CD4-positive, alpha-beta T cell (primary cell): ENCODE measurements around the gene ENO4. TPM values are rescaled to one million over a fixed set of nuclear protein-coding genes. Genes with fewer than 3 reads are reported as not detected.

ENCODE experiments used
- ATAC-seq: fragments of 200-7000 bp; cut with Tn5 transposase; one replicate; pipeline ENCODE4 v1.10.0; 2022; ENCODE audit warnings: mild to moderate bottlenecking; ENCODE audit not compliant: poor library complexity
- CTCF ChIA-PET: fragments of 350-600 bp; sonication (Branson Sonifier 250); formaldehyde crosslinking; loops from one replicate; lab custom pipeline; 2021; ENCODE audit warnings: antibody characterized with exemption, inconsistent platforms; lab: Charles Lee
- POLR2A ChIA-PET: fragments of 350-600 bp; sonication (Branson Sonifier 250); formaldehyde crosslinking; loops from one replicate; lab custom pipeline; 2021; ENCODE audit warnings: antibody characterized with exemption, inconsistent platforms; lab: Charles Lee
- DNase-seq, 14 experiments: peaks; one replicate each; pipeline ENCODE4 v3.0.0-alpha.2; 2013 to 2020; ENCODE audit warnings: mixed read lengths in 2 of 14
- H3K27ac ChIP-seq, 2 donors: one replicate each; pipeline versions ENCODE4 v1.5.1 to v1.7.0; 2013; ENCODE audit warnings: low read length in 2 of 2, low read depth in 1 of 2, mild to moderate bottlenecking in 1 of 2
- H3K27me3 ChIP-seq, 2 experiments: 1 replicate in 1 of 2; 2 replicates in 1 of 2; pipeline versions ENCODE4 v1.6.1 to v1.7.0; 2013; ENCODE audit warnings: low read length in 2 of 2, control low read depth in 1 of 2, mild to moderate bottlenecking in 1 of 2, moderate library complexity in 1 of 2; ENCODE audit not compliant: insufficient read depth in 2 of 2, control insufficient read depth in 1 of 2
- H3K36me3 ChIP-seq: one replicate; pipeline ENCODE4 v1.6.1; 2013; ENCODE audit warnings: low read length, control low read depth; ENCODE audit not compliant: insufficient read depth
- H3K4me1 ChIP-seq: one replicate; pipeline ENCODE4 v1.6.1; 2013; ENCODE audit warnings: low read length, control low read depth; ENCODE audit not compliant: insufficient read depth
- H3K4me3 ChIP-seq: one replicate; pipeline ENCODE4 v1.5.1; 2013; ENCODE audit warnings: mild to moderate bottlenecking, low read length, moderate library complexity
- H3K9me3 ChIP-seq, 2 experiments: 1 replicate in 1 of 2; 2 replicates in 1 of 2; pipeline versions ENCODE4 v1.6.1 to v1.7.0; 2013; ENCODE audit warnings: low read length in 2 of 2, mild to moderate bottlenecking in 2 of 2, control low read depth in 1 of 2, moderate library complexity in 1 of 2; ENCODE audit not compliant: control insufficient read depth in 1 of 2, insufficient read depth in 1 of 2
- H3K27ac Mint-ChIP-seq: one replicate; pipeline ENCODE4 v1.8.0; 2020; ENCODE audit warnings: mixed read lengths
- H3K27me3 Mint-ChIP-seq: one replicate; pipeline ENCODE4 v1.8.0; 2021; ENCODE audit warnings: mixed read lengths
- H3K36me3 Mint-ChIP-seq: one replicate; pipeline ENCODE4 v1.8.0; 2021; ENCODE audit warnings: low read depth, mixed read lengths
- H3K4me1 Mint-ChIP-seq: one replicate; pipeline ENCODE4 v1.8.0; 2021; ENCODE audit warnings: low read depth, mixed read lengths
- H3K4me3 Mint-ChIP-seq: one replicate; pipeline ENCODE4 v1.8.0; 2020; ENCODE audit warnings: mild to moderate bottlenecking, mixed read lengths
- H3K9me3 Mint-ChIP-seq: one replicate; pipeline ENCODE4 v1.8.0; 2020; ENCODE audit warnings: mixed read lengths
- CTCF ChIP-seq: fragments of 200-600 bp; IDR thresholded peaks from one replicate; pipeline ENCODE4 v1.8.0; 2022; ENCODE audit warnings: antibody characterized with exemption, mild to moderate bottlenecking
- intact Hi-C, 2 experiments: fragments of 100-400 bp; cut with DNase I in 1 of 2; cut with micrococcal nuclease in 1 of 2; formaldehyde crosslinking; loops; one replicate each; pipeline versions ENCODE4 v1.15.1 to v1.9.0; 2023 to 2025; cut with DNase I, micrococcal nuclease
- total RNA-seq, 174 experiments: library from RNA in 2 of 174; stranded (reverse) in 2 of 174; gene quantifications; one replicate each; pipeline ENCODE4 v1.2.3 and lab custom pipeline; 2021 to 2026

Gene ENO4
- total RNA-seq, 2 experiments from 2014 or later: not detected

GRCh38 chr10:116828116-116828515 lies 21.2 kb upstream of the ENO4 start:
- intact Hi-C loops: no loop called here
- no peak overlapping the region for H3K4me3 ChIP-seq
- no peak overlapping the region for H3K27ac ChIP-seq
- H3K36me3 ChIP-seq: no peaks in the 10 kb centered on the region
- ATAC-seq (no peak), DNase-seq (no peak)
- H3K27me3 ChIP-seq: peaks cover 0 to 2% of the 10 kb centered on the region in 2 experiments
- peaks cover 12% of the 10 kb centered on the region for H3K27me3 Mint-ChIP-seq
- H3K36me3 Mint-ChIP-seq: no peaks in the 10 kb centered on the region
- no peak overlapping the region for H3K27ac Mint-ChIP-seq
- H3K9me3 Mint-ChIP-seq: no peaks in the 10 kb centered on the region
- no peak overlapping the region for H3K4me3 Mint-ChIP-seq
- ChIA-PET POLR2A (no interaction called here), CTCF (no interaction called here)
- H3K9me3 ChIP-seq: peaks cover 0 to 6% of the 10 kb centered on the region in 2 experiments
- no peaks in the 10 kb centered on the region for H3K4me1 Mint-ChIP-seq
- no peaks in the 10 kb centered on the region for H3K4me1 ChIP-seq
- no peak for TF ChIP-seq CTCF

GRCh38 chr10:116829711-116830110 lies 19.6 kb upstream of the ENO4 start:
- no peaks in the 10 kb centered on the region for H3K9me3 Mint-ChIP-seq
- no peak overlapping the region for H3K27ac ChIP-seq
- H3K27me3 Mint-ChIP-seq: no peaks in the 10 kb centered on the region
- no peaks in the 10 kb centered on the region for H3K36me3 Mint-ChIP-seq
- H3K4me1 Mint-ChIP-seq: no peaks in the 10 kb centered on the region
- DNase-seq: no peak
- no peak overlapping the region for H3K27ac Mint-ChIP-seq
- POLR2A ChIA-PET: no interaction called here
- H3K4me3 Mint-ChIP-seq: no peak overlapping the region
- no peak for TF ChIP-seq CTCF
- CTCF ChIA-PET: no interaction called here
- no peaks in the 10 kb centered on the region for H3K4me1 ChIP-seq
- intact Hi-C loops: no loop called here
- peaks cover 0 to 2% of the 10 kb centered on the region in 2 experiments for H3K27me3 ChIP-seq
- no peak overlapping the region for H3K4me3 ChIP-seq
- peaks cover 0 to 6% of the 10 kb centered on the region in 2 experiments for H3K9me3 ChIP-seq
- no peak for ATAC-seq
- H3K36me3 ChIP-seq: no peaks in the 10 kb centered on the region

GRCh38 chr10:116831086-116831485 lies 18.2 kb upstream of the ENO4 start:
- Mint-ChIP-seq H3K27ac (no peak overlapping the region), H3K27me3 (no peaks in the 10 kb centered on the region), H3K4me3 (no peak overlapping the region), H3K4me1 (no peaks in the 10 kb centered on the region), H3K36me3 (no peaks in the 10 kb centered on the region), H3K9me3 (no peaks in the 10 kb centered on the region)
- no peak for ATAC-seq
- no peak overlapping the region for H3K27ac ChIP-seq
- ChIA-PET POLR2A (no interaction called here), CTCF (no interaction called here)
- intact Hi-C loops: no loop called here
- no peak for TF ChIP-seq CTCF
- peaks cover 0 to 6% of the 10 kb centered on the region in 2 experiments for H3K9me3 ChIP-seq
- H3K36me3 ChIP-seq: no peaks in the 10 kb centered on the region
- peaks cover 0 to 4% of the 10 kb centered on the region in 2 experiments for H3K27me3 ChIP-seq
- DNase-seq: no peak
- H3K4me3 ChIP-seq: no peak overlapping the region
- no peaks in the 10 kb centered on the region for H3K4me1 ChIP-seq
